ENCODE results near the gene USP4.
"Not testable (repeated sequence)": the region's sequence is repeated elsewhere in the genome, so short reads cannot be mapped to it uniquely, and the experiment has no call there.

USP4 gene

GRCh38 chr3:49333091-49333490 lies 6.8 kb downstream of the USP4 start:
- no peaks in the 10 kb centered on the region for H3K27me3 ChIP-seq (ENCODE audit: low read length)
- H3K36me3 ChIP-seq (ENCODE audit: low read length) = peaks cover 15% of the 10 kb centered on the region

GRCh38 chr3:49329186-49329585 lies 10.7 kb downstream of the USP4 start:
- TF ChIP-seq EZH2phosphoT487 (conservative IDR thresholded peaks at IDR 0.05; ENCODE audit: low read length) (no peak), CTCF (IDR thresholded peaks at IDR 0.05; ENCODE audit: insufficient read depth, low read length, poor library complexity, severe bottlenecking) (no peak)
- no peak overlapping the region for H3K9ac ChIP-seq (ENCODE audit: low read length)

More at GRCh38 chr3:49333091-49333490, 6.8 kb downstream of the USP4 start:
- Histone ChIP-seq H2AFZ (ENCODE audit: low read depth, low read length, severe bottlenecking) (no peak overlapping the region), H3K79me2 (ENCODE audit: insufficient read depth, low read length) (peaks cover 22% of the 10 kb centered on the region), H3K4me3 (ENCODE audit: insufficient read depth, low read length, poor library complexity, severe bottlenecking) (no peak overlapping the region), H3K9ac (ENCODE audit: low read length) (no peak overlapping the region), H3K4me2 (ENCODE audit: low read depth, low read length, poor library complexity, severe bottlenecking) (no peak overlapping the region), H3K27ac (ENCODE audit: low read depth, low read length) (no peak overlapping the region), H3F3A (ENCODE audit: insufficient read depth) (0 out of 2 replicates have a peak, but pooled peaks cover 3% of the 10 kb centered on the region), H4K20me1 (ENCODE audit: low read depth, low read length) (no peaks in the 10 kb centered on the region), H3K9me2 (replicated peaks; ENCODE audit: insufficient read depth, low read length) (no peaks in the 10 kb centered on the region), H3K9me3 (ENCODE audit: insufficient read depth, low read length) (no peaks in the 10 kb centered on the region)
- TF ChIP-seq EZH2phosphoT487 (conservative IDR thresholded peaks at IDR 0.05; ENCODE audit: low read length) (no peak), CTCF (IDR thresholded peaks at IDR 0.05; ENCODE audit: insufficient read depth, low read length, poor library complexity, severe bottlenecking) (no peak)

GRCh38 chr3:49328350-49328749 lies 11.5 kb downstream of the USP4 start:
- H3K4me2 ChIP-seq (ENCODE audit: low read depth, low read length, poor library complexity, severe bottlenecking); H2AFZ ChIP-seq (ENCODE audit: low read depth, low read length, severe bottlenecking); H3K27me3 ChIP-seq (ENCODE audit: low read length); H4K20me1 ChIP-seq (ENCODE audit: low read depth, low read length); H3K9me3 ChIP-seq (ENCODE audit: insufficient read depth, low read length); H3F3A ChIP-seq (ENCODE audit: insufficient read depth); H3K9ac ChIP-seq (ENCODE audit: low read length); H3K79me2 ChIP-seq (ENCODE audit: insufficient read depth, low read length); H3K9me2 ChIP-seq (replicated peaks; ENCODE audit: insufficient read depth, low read length); H3K4me3 ChIP-seq (ENCODE audit: insufficient read depth, low read length, poor library complexity, severe bottlenecking); H3K27ac ChIP-seq (ENCODE audit: low read depth, low read length): not testable (repeated sequence)
- peaks cover 16% of the 10 kb centered on the region; the same call in 1 of the 2 replicates for H3K36me3 ChIP-seq (ENCODE audit: low read length)

More at GRCh38 chr3:49329186-49329585, 10.7 kb downstream of the USP4 start:
- no peak overlapping the region for H3K4me2 ChIP-seq (ENCODE audit: low read depth, low read length, poor library complexity, severe bottlenecking)
- no peak overlapping the region for H3K27ac ChIP-seq (ENCODE audit: low read depth, low read length)
- peaks cover 5% of the 10 kb centered on the region; the same call in 1 of the 2 replicates for H3K79me2 ChIP-seq (ENCODE audit: insufficient read depth, low read length)
- no peak overlapping the region for H3K4me3 ChIP-seq (ENCODE audit: insufficient read depth, low read length, poor library complexity, severe bottlenecking)
- H3K9me2 ChIP-seq (replicated peaks; ENCODE audit: insufficient read depth, low read length) = no peaks in the 10 kb centered on the region
- H3K36me3 ChIP-seq (ENCODE audit: low read length) = peaks cover 17% of the 10 kb centered on the region; the same call in 1 of the 2 replicates
- no peaks in the 10 kb centered on the region for H3F3A ChIP-seq (ENCODE audit: insufficient read depth)
- H3K27me3 ChIP-seq (ENCODE audit: low read length) = no peaks in the 10 kb centered on the region
- no peaks in the 10 kb centered on the region for H3K9me3 ChIP-seq (ENCODE audit: insufficient read depth, low read length)
- H4K20me1 ChIP-seq (ENCODE audit: low read depth, low read length) = no peaks in the 10 kb centered on the region
- no peak overlapping the region for H2AFZ ChIP-seq (ENCODE audit: low read depth, low read length, severe bottlenecking)

- Histone ChIP-seq H3K79me2 (ENCODE audit: insufficient read depth, low read length) (peaks cover 5% of the 10 kb centered on the region; the same call in 1 of the 2 replicates), H3K9me3 (ENCODE audit: insufficient read depth, low read length) (no peaks in the 10 kb centered on the region)
These were observed 12.4 kb downstream of the USP4 start for GRCh38 chr3:49327485-49327884.

More at GRCh38 chr3:49327485-49327884, 12.4 kb downstream of the USP4 start:
- no peak overlapping the region for H3K4me2 ChIP-seq (ENCODE audit: low read depth, low read length, poor library complexity, severe bottlenecking)
- no peaks in the 10 kb centered on the region for H3F3A ChIP-seq (ENCODE audit: insufficient read depth)
- peaks cover 12% of the 10 kb centered on the region; the same call in 1 of the 2 replicates for H3K36me3 ChIP-seq (ENCODE audit: low read length)
- H2AFZ ChIP-seq (ENCODE audit: low read depth, low read length, severe bottlenecking) = no peak overlapping the region
- H4K20me1 ChIP-seq (ENCODE audit: low read depth, low read length) = no peaks in the 10 kb centered on the region
- no peak overlapping the region for H3K27ac ChIP-seq (ENCODE audit: low read depth, low read length)
- no peak overlapping the region for H3K9ac ChIP-seq (ENCODE audit: low read length)
- no peak overlapping the region for H3K4me3 ChIP-seq (ENCODE audit: insufficient read depth, low read length, poor library complexity, severe bottlenecking)
- TF ChIP-seq EZH2phosphoT487 (conservative IDR thresholded peaks at IDR 0.05; ENCODE audit: low read length) (no peak), CTCF (IDR thresholded peaks at IDR 0.05; ENCODE audit: insufficient read depth, low read length, poor library complexity, severe bottlenecking) (no peak)
- H3K27me3 ChIP-seq (ENCODE audit: low read length) = no peaks in the 10 kb centered on the region
- no peaks in the 10 kb centered on the region for H3K9me2 ChIP-seq (replicated peaks; ENCODE audit: insufficient read depth, low read length)

All from SU-DHL-6 (cell line).